ENCODE results near the gene TMEM203. TPM values are rescaled to one million over a fixed set of nuclear protein-coding genes. Genes with fewer than 3 reads are reported as not detected.

TMEM203 gene
- total and polyA plus RNA-seq, 2 of the 13 experiments (the other 11 are each of a cell fraction or from before 2014, with no cell fraction given), result 23.4 to 36.7 TPM

- TF ChIP-seq ZNF207 (IDR thresholded peaks at IDR 0.05; ENCODE audit: borderline replicate concordance) (no peak), ZBTB46 (CRISPR knock-in tag; IDR thresholded peaks at IDR 0.05; ENCODE audit: borderline replicate concordance) (no peak), HBP1 (CRISPR knock-in tag; IDR thresholded peaks at IDR 0.05; ENCODE audit: low read depth) (peak; percentile 57; the same call in 1 of the 2 replicates), DR1 (CRISPR knock-in tag; IDR thresholded peaks at IDR 0.05) (peak; percentile 33; the same call in 1 of the 2 replicates), CSRNP2 (CRISPR knock-in tag; conservative IDR thresholded peaks at IDR 0.05; ENCODE audit: low read depth) (0 out of 2 replicates have a peak, but pooled peaks have one; percentile 34), NFE2 (CRISPR knock-in tag; IDR thresholded peaks at IDR 0.05) (no peak), ZNF501 (CRISPR knock-in tag; IDR thresholded peaks at IDR 0.05) (peak; percentile 92), STAT6 (CRISPR knock-in tag; IDR thresholded peaks at IDR 0.05; ENCODE audit: borderline replicate concordance) (peak; percentile 49; the same call in 1 of the 2 replicates), KLF12 (CRISPR knock-in tag; IDR thresholded peaks at IDR 0.05; ENCODE audit: borderline replicate concordance) (no peak; the same call in 1 of the 2 replicates), ZBTB39 (CRISPR knock-in tag; IDR thresholded peaks at IDR 0.05) (peak; percentile 36; the same call in 1 of the 2 replicates), ELF1 (CRISPR knock-in tag; IDR thresholded peaks at IDR 0.05) (peak; percentile 49)
Measured at GRCh38 chr9:137236238-137236935, 30.9 kb upstream of the TMEM203 start (continued).
